Left ventricle myocardium inferior (tissue), 1 donor: Measurements from ENCODE around the gene SLC6A12. TPM values are rescaled to one million over a fixed set of nuclear protein-coding genes. Genes with fewer than 3 reads are reported as not detected.
A peak's percentile ranks its signal among the peaks of the same experiment; 100 is the strongest.

Source experiments
- DNase-seq: peaks from one replicate; pipeline ENCODE4 v3.0.0-alpha.2; 2020
- H3K27ac ChIP-seq: fragments of 200-600 bp; replicated peaks from 2 replicates; pipeline ENCODE4 v1.8.0; 2021
- H3K27me3 ChIP-seq: fragments of 200-600 bp; 2 replicates; pipeline ENCODE4 v1.8.0; 2021; ENCODE audit warnings: low read depth
- H3K36me3 ChIP-seq: fragments of 200-600 bp; 2 replicates; pipeline ENCODE4 v1.8.0; 2021
- H3K4me1 ChIP-seq: fragments of 200-600 bp; 2 replicates; pipeline ENCODE4 v1.8.0; 2021
- H3K4me3 ChIP-seq: fragments of 200-600 bp; 2 replicates; pipeline ENCODE4 v1.8.0; 2021; ENCODE audit warnings: mild to moderate bottlenecking, moderate library complexity
- H3K9me3 ChIP-seq: fragments of 200-600 bp; replicated peaks from 2 replicates; pipeline ENCODE4 v1.8.0; 2021
- CTCF ChIP-seq: fragments of 200-600 bp; IDR thresholded peaks from 2 replicates; pipeline ENCODE4 v1.8.0; 2021; ENCODE audit warnings: antibody characterized with exemption, mild to moderate bottlenecking, borderline replicate concordance
- intact Hi-C: fragments of 100-400 bp; cut with micrococcal nuclease; formaldehyde crosslinking; loops from one replicate; pipeline ENCODE4 v1.11.0; 2022
- total RNA-seq: library from RNA; stranded (reverse); fragmentation: NEBNext Ultra II Directional; extraction: Animal tissue kit (Norgen Biotek cat#: 25700); gene quantifications from one replicate; pipeline ENCODE4 v1.2.1, GENCODE V29; 2021
- donor health status: DM: no; HTN: yes; CAD: no; lungs with severe emphysema.

Gene SLC6A12
- total RNA-seq, 1 donor from 2014 or later = 1.2 TPM

- no peaks in the 10 kb centered on the region for H3K27me3 ChIP-seq
- H3K9me3 ChIP-seq = no peaks in the 10 kb centered on the region
- peak; percentile 41 for DNase-seq
- peak overlapping the region; percentile 58 for H3K4me3 ChIP-seq
- intact Hi-C loops = no loop called here
- peak overlapping the region; percentile 83 for H3K27ac ChIP-seq
- H3K4me1 ChIP-seq = peaks cover 53% of the 10 kb centered on the region
- no peaks in the 10 kb centered on the region for H3K36me3 ChIP-seq
- TF ChIP-seq CTCF = no peak
Observed at GRCh38 chr12:182381-182892, 31.5 kb downstream of the SLC6A12 start.

- intact Hi-C loops = no loop called here
- Histone ChIP-seq H3K36me3 (no peaks in the 10 kb centered on the region), H3K27ac (peak overlapping the region; percentile 83), H3K4me3 (peak overlapping the region; percentile 58), H3K27me3 (no peaks in the 10 kb centered on the region), H3K4me1 (peaks cover 58% of the 10 kb centered on the region), H3K9me3 (no peaks in the 10 kb centered on the region)
- peak; percentile 11 for DNase-seq
- no peak for TF ChIP-seq CTCF
Observed at GRCh38 chr12:181921-182320, 32.0 kb downstream of the SLC6A12 start.

- H3K4me3 ChIP-seq = peak overlapping the region; percentile 58
- no peaks in the 10 kb centered on the region for H3K27me3 ChIP-seq
- intact Hi-C loops = no loop called here
- H3K36me3 ChIP-seq = no peaks in the 10 kb centered on the region
- peak overlapping the region; percentile 83 for H3K27ac ChIP-seq
- TF ChIP-seq CTCF = no peak
- peaks cover 73% of the 10 kb centered on the region for H3K4me1 ChIP-seq
- DNase-seq = peak; percentile 55
- no peaks in the 10 kb centered on the region for H3K9me3 ChIP-seq
Observed at GRCh38 chr12:180445-180844, 33.5 kb downstream of the SLC6A12 start.

GRCh38 chr12:179885-180284 lies 34.1 kb downstream of the SLC6A12 start:
- intact Hi-C loops = no loop called here
- Histone ChIP-seq H3K27ac (peak overlapping the region; percentile 83), H3K4me1 (peaks cover 78% of the 10 kb centered on the region), H3K27me3 (no peaks in the 10 kb centered on the region), H3K4me3 (peak overlapping the region; percentile 58), H3K9me3 (no peaks in the 10 kb centered on the region), H3K36me3 (no peaks in the 10 kb centered on the region)
- DNase-seq = no peak
- TF ChIP-seq CTCF = no peak

GRCh38 chr12:179131-179884 lies 34.6 kb downstream of the SLC6A12 start:
- Histone ChIP-seq H3K36me3 (no peaks in the 10 kb centered on the region), H3K4me1 (peaks cover 84% of the 10 kb centered on the region), H3K4me3 (peak overlapping the region; percentile 58), H3K27ac (peak overlapping the region; percentile 83), H3K9me3 (no peaks in the 10 kb centered on the region), H3K27me3 (no peaks in the 10 kb centered on the region)
- peak; percentile 44 for DNase-seq
- no peak for TF ChIP-seq CTCF
- intact Hi-C loops = no loop called here
